ENCODE measurements around the gene MAGI2.
"Not testable (repeated sequence)": the region's sequence is repeated elsewhere in the genome, so short reads cannot be mapped to it uniquely, and the experiment has no call there.

DNA sequence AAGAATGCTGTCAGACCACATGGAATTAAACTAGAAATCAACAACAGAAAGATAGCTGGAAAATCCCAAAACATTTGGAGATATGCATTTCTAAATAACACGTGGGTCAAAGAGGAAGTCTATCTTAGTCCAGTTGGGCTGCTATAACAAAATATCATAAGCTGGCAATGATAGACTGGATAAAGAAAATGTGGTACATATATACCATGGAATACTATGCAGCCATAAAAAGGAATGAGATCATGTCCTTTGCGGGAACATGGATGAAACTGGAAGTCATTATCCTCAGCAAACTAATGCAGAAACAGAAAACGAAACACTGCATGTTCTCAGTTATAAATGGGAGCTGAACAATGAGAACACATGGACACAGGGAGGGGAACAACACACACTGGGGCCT lies 1454.3 kb downstream of the MAGI2 start:
- TF ChIP-seq, protein P1, sequence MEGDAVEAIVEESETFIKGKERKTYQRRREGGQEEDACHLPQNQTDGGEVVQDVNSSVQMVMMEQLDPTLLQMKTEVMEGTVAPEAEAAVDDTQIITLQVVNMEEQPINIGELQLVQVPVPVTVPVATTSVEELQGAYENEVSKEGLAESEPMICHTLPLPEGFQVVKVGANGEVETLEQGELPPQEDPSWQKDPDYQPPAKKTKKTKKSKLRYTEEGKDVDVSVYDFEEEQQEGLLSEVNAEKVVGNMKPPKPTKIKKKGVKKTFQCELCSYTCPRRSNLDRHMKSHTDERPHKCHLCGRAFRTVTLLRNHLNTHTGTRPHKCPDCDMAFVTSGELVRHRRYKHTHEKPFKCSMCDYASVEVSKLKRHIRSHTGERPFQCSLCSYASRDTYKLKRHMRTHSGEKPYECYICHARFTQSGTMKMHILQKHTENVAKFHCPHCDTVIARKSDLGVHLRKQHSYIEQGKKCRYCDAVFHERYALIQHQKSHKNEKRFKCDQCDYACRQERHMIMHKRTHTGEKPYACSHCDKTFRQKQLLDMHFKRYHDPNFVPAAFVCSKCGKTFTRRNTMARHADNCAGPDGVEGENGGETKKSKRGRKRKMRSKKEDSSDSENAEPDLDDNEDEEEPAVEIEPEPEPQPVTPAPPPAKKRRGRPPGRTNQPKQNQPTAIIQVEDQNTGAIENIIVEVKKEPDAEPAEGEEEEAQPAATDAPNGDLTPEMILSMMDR (conservative IDR thresholded peaks at IDR 0.05; ENCODE audit: low read depth in 2 of 2): not testable (repeated sequence)
- TF ChIP-seq ZNF331 (CRISPR knock-in tag; IDR thresholded peaks at IDR 0.05; ENCODE audit: low read depth); EZH2phosphoT487 (IDR thresholded peaks at IDR 0.05; ENCODE audit: unreplicated experiment); EZH2 (IDR thresholded peaks at IDR 0.05; ENCODE audit: low read depth, unreplicated experiment): not testable (repeated sequence)
- TF ChIP-seq, protein P2, sequence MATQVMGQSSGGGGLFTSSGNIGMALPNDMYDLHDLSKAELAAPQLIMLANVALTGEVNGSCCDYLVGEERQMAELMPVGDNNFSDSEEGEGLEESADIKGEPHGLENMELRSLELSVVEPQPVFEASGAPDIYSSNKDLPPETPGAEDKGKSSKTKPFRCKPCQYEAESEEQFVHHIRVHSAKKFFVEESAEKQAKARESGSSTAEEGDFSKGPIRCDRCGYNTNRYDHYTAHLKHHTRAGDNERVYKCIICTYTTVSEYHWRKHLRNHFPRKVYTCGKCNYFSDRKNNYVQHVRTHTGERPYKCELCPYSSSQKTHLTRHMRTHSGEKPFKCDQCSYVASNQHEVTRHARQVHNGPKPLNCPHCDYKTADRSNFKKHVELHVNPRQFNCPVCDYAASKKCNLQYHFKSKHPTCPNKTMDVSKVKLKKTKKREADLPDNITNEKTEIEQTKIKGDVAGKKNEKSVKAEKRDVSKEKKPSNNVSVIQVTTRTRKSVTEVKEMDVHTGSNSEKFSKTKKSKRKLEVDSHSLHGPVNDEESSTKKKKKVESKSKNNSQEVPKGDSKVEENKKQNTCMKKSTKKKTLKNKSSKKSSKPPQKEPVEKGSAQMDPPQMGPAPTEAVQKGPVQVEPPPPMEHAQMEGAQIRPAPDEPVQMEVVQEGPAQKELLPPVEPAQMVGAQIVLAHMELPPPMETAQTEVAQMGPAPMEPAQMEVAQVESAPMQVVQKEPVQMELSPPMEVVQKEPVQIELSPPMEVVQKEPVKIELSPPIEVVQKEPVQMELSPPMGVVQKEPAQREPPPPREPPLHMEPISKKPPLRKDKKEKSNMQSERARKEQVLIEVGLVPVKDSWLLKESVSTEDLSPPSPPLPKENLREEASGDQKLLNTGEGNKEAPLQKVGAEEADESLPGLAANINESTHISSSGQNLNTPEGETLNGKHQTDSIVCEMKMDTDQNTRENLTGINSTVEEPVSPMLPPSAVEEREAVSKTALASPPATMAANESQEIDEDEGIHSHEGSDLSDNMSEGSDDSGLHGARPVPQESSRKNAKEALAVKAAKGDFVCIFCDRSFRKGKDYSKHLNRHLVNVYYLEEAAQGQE (IDR thresholded peaks at IDR 0.05; ENCODE audit: unreplicated experiment): not testable (repeated sequence)
